ENCODE measurements around the gene PBX4.

- TF ChIP-seq EZH2 (IDR thresholded peaks at IDR 0.05; ENCODE audit: borderline replicate concordance, insufficient read depth, low read depth, low read length, poor library complexity, severe bottlenecking), result no peak
- no peak for TF ChIP-seq CTCF (IDR thresholded peaks at IDR 0.05)
These were observed 17.6 kb downstream of the PBX4 start for GRCh38 chr19:19600793-19601330.
